ENCODE data around the gene FBXO10. TPM values are rescaled to one million over a fixed set of nuclear protein-coding genes. Genes with fewer than 3 reads are reported as not detected.

Gene FBXO10
- total and polyA plus RNA-seq, 2 of the 8 experiments (the other 6 are each of a cell fraction or from before 2014, with no cell fraction given): 13.1 to 13.9 TPM

GRCh38 chr9:37480759-37481158, 95.4 kb downstream of the FBXO10 start:
- Histone ChIP-seq H2BK15ac (ENCODE audit: low read length) (no peak overlapping the region), H3K27me3 (replicated peaks in 1 of 4; ENCODE audit: control insufficient read depth in 3 of 4, extremely low read depth in 1 of 4, insufficient read depth in 3 of 4, low read length in 3 of 4) (no peaks in the 10 kb centered on the region), H2BK20ac (ENCODE audit: low read length) (no peak overlapping the region), H4K20me1 (replicated peaks in 1 of 2; ENCODE audit: control insufficient read depth in 1 of 2, insufficient read depth in 2 of 2, low read length in 2 of 2) (no peaks in the 10 kb centered on the region), H2BK5ac (ENCODE audit: low read depth, low read length) (no peak overlapping the region), H2AK5ac (ENCODE audit: low read depth, low read length) (no peak overlapping the region), H3K4me2 (ENCODE audit: insufficient read depth in 1 of 2, low read depth in 2 of 2, low read length in 2 of 2) (no peak overlapping the region), H3K4ac (replicated peaks; ENCODE audit: insufficient read length, low read depth, low read length) (no peak overlapping the region), H3K79me1 (ENCODE audit: low read depth, low read length) (no peaks in the 10 kb centered on the region), H3K18ac (ENCODE audit: extremely low read depth, low read length) (no peak overlapping the region), H2BK120ac (replicated peaks; ENCODE audit: low read depth, low read length) (no peak overlapping the region), H3K14ac (ENCODE audit: insufficient read length) (no peak overlapping the region), H4K8ac (ENCODE audit: extremely low read depth, insufficient read depth, low read length) (no peak overlapping the region), H3K23ac (ENCODE audit: insufficient read length) (no peak overlapping the region), H3K4me3 (ENCODE audit: extremely low read depth in 1 of 4, insufficient read depth in 2 of 4, low read depth in 3 of 4, low read length in 4 of 4) (no peak overlapping the region), H3K23me2 (ENCODE audit: low read depth, low read length) (no peaks in the 10 kb centered on the region; the same call in 1 of the 2 replicates), H3K4me1 (replicated peaks in 1 of 4; ENCODE audit: control insufficient read depth in 3 of 4, insufficient read depth in 4 of 4, low read length in 3 of 4) (peaks cover 0 to 4% (median 2%) of the 10 kb centered on the region in 4 experiments; a peak in 3 of 7 replicates), H2BK12ac (ENCODE audit: low read depth, low read length) (no peak overlapping the region), H3K36me3 (ENCODE audit: control insufficient read depth in 2 of 4, insufficient read depth in 4 of 4, low read length in 3 of 4) (no peaks in the 10 kb centered on the region), H3K9ac (replicated peaks in 1 of 4; ENCODE audit: extremely low read depth in 1 of 4, low read depth in 3 of 4, low read length in 3 of 4) (no peak overlapping the region), H3K79me2 (ENCODE audit: control insufficient read depth in 1 of 2, insufficient read depth in 2 of 2, low read length in 2 of 2) (no peaks in the 10 kb centered on the region), H3K9me3 (ENCODE audit: insufficient read depth in 2 of 2, low read depth in 1 of 2, low read length in 1 of 2) (no peaks in the 10 kb centered on the region), H2AFZ (ENCODE audit: low read length) (no peak overlapping the region), H3K27ac (ENCODE audit: low read depth, low read length) (no peak overlapping the region), H3K56ac (replicated peaks; ENCODE audit: insufficient read length, low read depth, low read length) (no peak overlapping the region), H4K5ac (ENCODE audit: insufficient read length, low read depth, low read length) (no peak overlapping the region), H4K91ac (replicated peaks; ENCODE audit: insufficient read length, low read length) (no peak overlapping the region)
- WGBS, 2 experiments (ENCODE audit: extremely low coverage in 1 of 2, insufficient coverage in 1 of 2, insufficient read length in 1 of 2, insufficient replicate concordance in 2 of 2, low coverage in 1 of 2, low lambda C conversion rate in 2 of 2, missing lambda C conversion rate in 1 of 2): 95% methylated on average over 3 of the region's 3 CpGs; no CpG with 5 or more reads in 1 of the 2 experiments
- DNase-seq (ENCODE audit: low read depth in 1 of 2, low spot score in 2 of 2): no peak
- POLR2A ChIA-PET (ENCODE audit: partially characterized antibody): interaction anchor here (0.8 to 2.8 kb wide), 4 partner anchors 12 to 95 kb away, joined by 3 to 11 read pairs (median 8); no protein-coding TSS in a partner anchor
- no peak for FAIRE-seq
- CTCF ChIA-PET (ENCODE audit: partially characterized antibody): interaction anchor here (1.3 to 1.7 kb wide), 4 partner anchors 27 to 36 kb away, joined by 4 to 6 read pairs (median 6); no protein-coding TSS in a partner anchor
- TF ChIP-seq EP300 (IDR thresholded peaks at IDR 0.05; ENCODE audit: borderline replicate concordance in 1 of 2, low read depth in 2 of 2, low read length in 2 of 2) (no peak), SUZ12 (IDR thresholded peaks at IDR 0.05; ENCODE audit: low read length) (no peak), NRF1 (IDR thresholded peaks at IDR 0.05; ENCODE audit: low read depth, low read length) (no peak), RAD21 (IDR thresholded peaks at IDR 0.05 in 1 of 2, conservative IDR thresholded peaks at IDR 0.05 in 1 of 2; ENCODE audit: low read depth in 2 of 2, low read length in 2 of 2) (no peak; a peak in 1 of 4 replicates), RFX5 (IDR thresholded peaks at IDR 0.05; ENCODE audit: borderline replicate concordance, low read depth, low read length) (no peak), BACH1 (IDR thresholded peaks at IDR 0.05; ENCODE audit: low read length) (no peak), CTCF (IDR thresholded peaks at IDR 0.05; ENCODE audit: control extremely low read depth in 1 of 3, insufficient read depth in 1 of 3, low read depth in 1 of 3, low read length in 3 of 3) (no peak), CHD1 (IDR thresholded peaks at IDR 0.05; ENCODE audit: low read depth, low read length) (no peak), SP4 (IDR thresholded peaks at IDR 0.05; ENCODE audit: low read length) (no peak)
